Smooth muscle cell (in vitro differentiated cells): Measurements from ENCODE around the gene NOD1. TPM values are rescaled to one million over a fixed set of nuclear protein-coding genes. Genes with fewer than 3 reads are reported as not detected.

Experiments
- DNase-seq: peaks from one replicate; lab custom pipeline; 2025; ENCODE audit not compliant: unreplicated experiment; lab: John Stamatoyannopoulos, UW
- H2AFZ ChIP-seq: fragments of 200-600 bp; sonication (generic); 2 replicates; pipeline ENCODE4 v1.6.0; 2016; ENCODE audit warnings: antibody characterized with exemption, low read depth, mild to moderate bottlenecking
- H3F3A ChIP-seq: fragments of 200-600 bp; sonication (generic); 2 replicates; pipeline ENCODE4 v1.6.0; 2017; ENCODE audit warnings: antibody characterized with exemption, low read depth
- H3K27ac ChIP-seq: fragments of 200-600 bp; sonication (generic); 2 replicates; pipeline ENCODE4 v1.5.1; 2016; ENCODE audit warnings: low read depth, mild to moderate bottlenecking
- H3K27me3 ChIP-seq: fragments of 200-600 bp; sonication (generic); 2 replicates; pipeline ENCODE4 v1.6.1; 2016; ENCODE audit warnings: low read depth, mild to moderate bottlenecking
- H3K36me3 ChIP-seq: fragments of 200-600 bp; sonication (generic); 2 replicates; pipeline ENCODE4 v1.5.1; 2016; ENCODE audit warnings: low read depth
- H3K4me1 ChIP-seq: fragments of 200-600 bp; sonication (generic); 2 replicates; pipeline ENCODE4 v1.5.1; 2016; ENCODE audit warnings: low read depth
- H3K4me2 ChIP-seq: fragments of 200-600 bp; sonication (generic); 2 replicates; pipeline ENCODE4 v1.6.0; 2016; ENCODE audit warnings: mild to moderate bottlenecking
- H3K4me3 ChIP-seq: fragments of 200-600 bp; sonication (generic); 2 replicates; pipeline ENCODE4 v1.5.1; 2016; ENCODE audit warnings: mild to moderate bottlenecking
- H3K79me2 ChIP-seq: fragments of 200-600 bp; sonication (generic); 2 replicates; pipeline ENCODE4 v1.6.0; 2016; ENCODE audit warnings: low read depth, mild to moderate bottlenecking
- H3K9ac ChIP-seq: fragments of 200-600 bp; sonication (generic); 2 replicates; pipeline ENCODE4 v1.6.0; 2016; ENCODE audit warnings: low read depth
- H3K9me3 ChIP-seq: fragments of 200-600 bp; sonication (generic); replicated peaks from 2 replicates; pipeline ENCODE4 v1.5.1; 2016; ENCODE audit warnings: low read depth
- H4K20me1 ChIP-seq: fragments of 200-600 bp; sonication (generic); 2 replicates; pipeline ENCODE4 v1.6.0; 2016; ENCODE audit warnings: low read depth
- WGBS: methylation state at CpG from one replicate; pipeline ENCODE4 v1.1.7; 2016; ENCODE audit warnings: low lambda C conversion rate; 5-methylcytosine and 5-hydroxymethylcytosine counted together
- polyA plus RNA-seq: library from polyadenylated mRNA; unstranded; fragments of >200 nt; fragmentation: Nextera tagmentation; extraction: Ambion mirVana; gene quantifications from 2 replicates; pipeline ENCODE4 v1.2.1, GENCODE V29; 2016
- total RNA-seq: library from RNA; depleted of rRNA; stranded (reverse); fragments of >200 nt; gene quantifications from 2 replicates; pipeline ENCODE4 v1.2.3, GENCODE V29; 2014
- TF ChIP-seq, protein P1 (sequence below): fragments of 200-600 bp; sonication (generic); IDR thresholded peaks from 2 replicates; pipeline ENCODE4 v1.5.1; 2017; ENCODE audit warnings: borderline replicate concordance, mild to moderate bottlenecking, antibody characterized with exemption; ENCODE audit not compliant: insufficient read depth, poor library complexity, severe bottlenecking

The NOD1 gene
- total and polyA plus RNA-seq, 2 experiments from 2014 or later, result 8.6 to 10.5 TPM

DNA sequence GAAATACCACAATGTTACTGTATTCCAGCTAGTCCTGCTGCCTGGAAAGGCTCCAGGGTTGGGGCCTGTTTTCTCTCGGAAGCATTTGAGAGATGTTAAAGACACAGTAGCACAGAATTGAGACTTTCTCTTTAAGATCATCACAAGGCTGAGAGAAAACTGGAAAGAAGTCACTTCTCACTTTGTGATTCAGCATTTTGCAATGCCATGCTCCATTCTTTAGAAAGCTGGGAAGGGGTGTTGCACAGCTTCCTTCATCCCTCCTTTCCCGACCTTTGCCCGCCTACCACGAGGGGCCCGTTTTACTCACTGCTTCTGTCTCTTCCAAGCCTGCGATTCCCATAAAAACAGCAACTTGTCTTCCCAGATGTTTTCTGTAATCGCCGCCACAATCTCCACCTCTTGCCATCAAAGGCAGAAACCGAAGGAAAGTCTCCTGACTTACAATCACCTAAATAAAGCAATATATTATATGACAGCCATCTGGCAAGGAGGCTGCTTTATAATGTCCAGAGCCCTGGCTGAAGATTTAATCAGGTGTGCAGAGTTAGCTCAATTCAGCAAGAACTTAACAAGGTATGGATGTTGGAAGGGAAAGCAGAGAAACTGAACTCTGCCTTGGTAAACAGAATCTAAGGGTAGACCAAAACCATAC lies 18.9 kb downstream of the NOD1 start:
- TF ChIP-seq, protein P1, sequence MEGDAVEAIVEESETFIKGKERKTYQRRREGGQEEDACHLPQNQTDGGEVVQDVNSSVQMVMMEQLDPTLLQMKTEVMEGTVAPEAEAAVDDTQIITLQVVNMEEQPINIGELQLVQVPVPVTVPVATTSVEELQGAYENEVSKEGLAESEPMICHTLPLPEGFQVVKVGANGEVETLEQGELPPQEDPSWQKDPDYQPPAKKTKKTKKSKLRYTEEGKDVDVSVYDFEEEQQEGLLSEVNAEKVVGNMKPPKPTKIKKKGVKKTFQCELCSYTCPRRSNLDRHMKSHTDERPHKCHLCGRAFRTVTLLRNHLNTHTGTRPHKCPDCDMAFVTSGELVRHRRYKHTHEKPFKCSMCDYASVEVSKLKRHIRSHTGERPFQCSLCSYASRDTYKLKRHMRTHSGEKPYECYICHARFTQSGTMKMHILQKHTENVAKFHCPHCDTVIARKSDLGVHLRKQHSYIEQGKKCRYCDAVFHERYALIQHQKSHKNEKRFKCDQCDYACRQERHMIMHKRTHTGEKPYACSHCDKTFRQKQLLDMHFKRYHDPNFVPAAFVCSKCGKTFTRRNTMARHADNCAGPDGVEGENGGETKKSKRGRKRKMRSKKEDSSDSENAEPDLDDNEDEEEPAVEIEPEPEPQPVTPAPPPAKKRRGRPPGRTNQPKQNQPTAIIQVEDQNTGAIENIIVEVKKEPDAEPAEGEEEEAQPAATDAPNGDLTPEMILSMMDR, result no peak
- no peaks in the 10 kb centered on the region for H3K27me3 ChIP-seq
- H3K27ac ChIP-seq, result peak overlapping the region; percentile 64
- 2% methylated on average over 9 of the region's 9 CpGs for WGBS
- H3K79me2 ChIP-seq, result peaks cover 7% of the 10 kb centered on the region
- H2AFZ ChIP-seq, result no peak overlapping the region
- peak overlapping the region; percentile 8 for H3K9ac ChIP-seq
- H3K4me3 ChIP-seq, result peak overlapping the region; percentile 16
- no peaks in the 10 kb centered on the region for H3K9me3 ChIP-seq
- no peaks in the 10 kb centered on the region for H4K20me1 ChIP-seq
- peaks cover 9% of the 10 kb centered on the region for H3K4me1 ChIP-seq
- no peaks in the 10 kb centered on the region for H3K36me3 ChIP-seq
- peaks cover 18% of the 10 kb centered on the region for H3F3A ChIP-seq
- H3K4me2 ChIP-seq, result peak overlapping the region; percentile 79
- DNase-seq, result no peak

DNA sequence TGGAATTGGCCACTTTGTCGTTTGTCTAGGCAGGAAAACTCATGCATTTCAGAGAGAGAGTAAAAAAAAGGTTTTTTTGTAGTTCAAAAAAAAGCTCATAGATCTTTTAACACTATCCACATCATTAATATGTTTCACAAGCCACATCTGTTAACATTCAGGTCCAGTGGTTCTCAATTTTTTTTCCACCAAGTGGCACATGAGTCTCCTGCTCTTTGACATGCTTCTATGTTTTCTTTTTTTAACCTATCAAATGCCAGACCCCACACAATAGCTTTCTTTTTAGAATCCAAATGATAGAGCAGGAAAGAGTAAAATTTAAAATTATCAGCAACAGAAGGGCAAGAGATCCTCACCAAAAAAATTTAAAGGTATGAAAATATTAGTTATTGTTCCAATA lies 20.3 kb downstream of the NOD1 start:
- TF ChIP-seq, protein P1, result no peak
- H3K4me1 ChIP-seq, result peaks cover 9% of the 10 kb centered on the region
- H3K9me3 ChIP-seq, result no peaks in the 10 kb centered on the region
- H3F3A ChIP-seq, result peaks cover 18% of the 10 kb centered on the region
- H3K36me3 ChIP-seq, result no peaks in the 10 kb centered on the region
- 41% methylated on average over 1 of the region's 1 CpG for WGBS
- no peak overlapping the region for H3K4me3 ChIP-seq
- H3K27me3 ChIP-seq, result no peaks in the 10 kb centered on the region
- peak overlapping the region; percentile 64 for H3K27ac ChIP-seq
- H2AFZ ChIP-seq, result no peak overlapping the region
- no peak for DNase-seq
- no peaks in the 10 kb centered on the region for H4K20me1 ChIP-seq
- H3K4me2 ChIP-seq, result no peak overlapping the region
- no peaks in the 10 kb centered on the region for H3K79me2 ChIP-seq
- H3K9ac ChIP-seq, result no peak overlapping the region

DNA sequence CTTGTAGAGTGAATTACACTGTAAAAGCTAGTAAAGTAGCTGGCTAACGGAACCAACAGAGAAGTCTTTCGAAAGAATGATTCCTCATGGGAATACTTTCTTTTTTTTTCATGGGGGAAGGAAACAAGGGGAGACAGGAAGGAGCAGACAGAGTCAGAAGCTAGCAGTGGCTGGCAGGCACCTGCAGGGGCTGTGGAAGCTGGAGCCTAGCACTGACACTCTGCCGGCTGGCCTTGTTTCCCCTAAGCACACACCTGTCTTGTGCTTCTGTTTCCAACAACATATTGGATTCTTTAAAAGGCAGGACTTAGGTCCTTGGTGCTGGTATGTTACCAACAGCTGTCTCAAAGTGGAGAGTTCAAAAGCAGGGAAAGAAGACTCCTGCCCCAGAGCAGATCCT lies 24.7 kb downstream of the NOD1 start:
- TF ChIP-seq, protein P1, result no peak
- H3K4me2 ChIP-seq, result no peak overlapping the region
- no peaks in the 10 kb centered on the region for H3K36me3 ChIP-seq
- DNase-seq, result no peak
- no peaks in the 10 kb centered on the region for H4K20me1 ChIP-seq
- no peaks in the 10 kb centered on the region for H3K9me3 ChIP-seq
- no peak overlapping the region for H3K4me3 ChIP-seq
- WGBS, result 79% methylated on average over 3 of the region's 3 CpGs
- H3K79me2 ChIP-seq, result no peaks in the 10 kb centered on the region
- no peaks in the 10 kb centered on the region for H3K27me3 ChIP-seq
- peaks cover 7% of the 10 kb centered on the region for H3F3A ChIP-seq
- H3K9ac ChIP-seq, result no peak overlapping the region
- H2AFZ ChIP-seq, result no peak overlapping the region
- H3K27ac ChIP-seq, result no peak overlapping the region
- H3K4me1 ChIP-seq, result no peaks in the 10 kb centered on the region

DNA sequence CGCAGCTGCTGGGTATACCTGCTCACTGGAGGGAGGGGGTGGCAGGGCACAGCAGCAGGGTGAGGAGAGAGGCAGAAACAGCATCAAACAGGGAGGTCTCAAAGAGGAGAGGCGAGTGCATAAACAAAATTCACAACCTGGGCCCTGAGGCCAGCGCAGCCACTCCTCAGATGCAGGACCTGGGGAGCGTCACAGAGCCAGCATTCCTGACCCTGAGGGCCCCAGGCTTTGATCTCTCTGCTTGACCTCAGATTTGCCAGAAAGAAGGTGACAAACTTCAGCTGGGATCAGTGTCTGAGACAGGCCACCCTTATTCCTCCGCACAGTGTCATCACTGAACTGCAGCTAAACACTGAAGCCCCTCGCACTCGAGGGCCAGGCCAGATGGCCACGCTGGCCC lies 25.6 kb downstream of the NOD1 start:
- H3K27me3 ChIP-seq, result no peaks in the 10 kb centered on the region
- TF ChIP-seq, protein P1, result no peak
- no peaks in the 10 kb centered on the region for H3K4me1 ChIP-seq
- no peak overlapping the region for H3K27ac ChIP-seq
- no peak overlapping the region for H3K4me3 ChIP-seq
- H3K9ac ChIP-seq, result no peak overlapping the region
- no peaks in the 10 kb centered on the region for H3K36me3 ChIP-seq
- H4K20me1 ChIP-seq, result no peaks in the 10 kb centered on the region
- H3F3A ChIP-seq, result no peaks in the 10 kb centered on the region
- no peak overlapping the region for H2AFZ ChIP-seq
- WGBS, result 87% methylated on average over 8 of the region's 8 CpGs
- H3K79me2 ChIP-seq, result no peaks in the 10 kb centered on the region
- no peak overlapping the region for H3K4me2 ChIP-seq
- H3K9me3 ChIP-seq, result no peaks in the 10 kb centered on the region
- DNase-seq, result no peak
